Hepatocyte (in vitro differentiated cells): ENCODE results near the gene HSCB.

Source experiments
- EZH2 ChIP-seq: fragments of 200-600 bp; sonication (generic); IDR thresholded peaks from 2 replicates; pipeline ENCODE4 v1.6.1; 2016; ENCODE audit warnings: antibody characterized with exemption, mild to moderate bottlenecking, borderline replicate concordance
- EZH2phosphoT487 ChIP-seq: fragments of 200-600 bp; sonication (generic); IDR thresholded peaks from one replicate; pipeline ENCODE4 v1.6.1; 2018; ENCODE audit warnings: antibody characterized with exemption, mild to moderate bottlenecking, low read depth, moderate library complexity; ENCODE audit not compliant: unreplicated experiment, severe bottlenecking
- TF ChIP-seq, protein P1 (sequence below): fragments of 200-600 bp; sonication (generic); IDR thresholded peaks from 2 replicates; pipeline ENCODE4 v1.5.1; 2016; ENCODE audit warnings: antibody characterized with exemption, mild to moderate bottlenecking; ENCODE audit not compliant: poor library complexity

- TF ChIP-seq, protein P1, sequence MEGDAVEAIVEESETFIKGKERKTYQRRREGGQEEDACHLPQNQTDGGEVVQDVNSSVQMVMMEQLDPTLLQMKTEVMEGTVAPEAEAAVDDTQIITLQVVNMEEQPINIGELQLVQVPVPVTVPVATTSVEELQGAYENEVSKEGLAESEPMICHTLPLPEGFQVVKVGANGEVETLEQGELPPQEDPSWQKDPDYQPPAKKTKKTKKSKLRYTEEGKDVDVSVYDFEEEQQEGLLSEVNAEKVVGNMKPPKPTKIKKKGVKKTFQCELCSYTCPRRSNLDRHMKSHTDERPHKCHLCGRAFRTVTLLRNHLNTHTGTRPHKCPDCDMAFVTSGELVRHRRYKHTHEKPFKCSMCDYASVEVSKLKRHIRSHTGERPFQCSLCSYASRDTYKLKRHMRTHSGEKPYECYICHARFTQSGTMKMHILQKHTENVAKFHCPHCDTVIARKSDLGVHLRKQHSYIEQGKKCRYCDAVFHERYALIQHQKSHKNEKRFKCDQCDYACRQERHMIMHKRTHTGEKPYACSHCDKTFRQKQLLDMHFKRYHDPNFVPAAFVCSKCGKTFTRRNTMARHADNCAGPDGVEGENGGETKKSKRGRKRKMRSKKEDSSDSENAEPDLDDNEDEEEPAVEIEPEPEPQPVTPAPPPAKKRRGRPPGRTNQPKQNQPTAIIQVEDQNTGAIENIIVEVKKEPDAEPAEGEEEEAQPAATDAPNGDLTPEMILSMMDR = peak; percentile 19
- TF ChIP-seq EZH2 = no peak
- no peak for TF ChIP-seq EZH2phosphoT487
Measured at GRCh38 chr22:28711820-28712777, 29.7 kb upstream of the HSCB start.
